ENCODE measurements around the gene AK4.

AK4 gene

GRCh38 chr1:65253800-65254319 is 105.9 kb downstream of the AK4 start:
- Histone ChIP-seq H2AFZ (ENCODE audit: low read depth) (peak overlapping the region; percentile 99), H3K27me3 (ENCODE audit: insufficient read depth, low read depth) (no peaks in the 10 kb centered on the region), H3K4me3 (IDR thresholded peaks at IDR 0.05; ENCODE audit: insufficient read depth, low read depth, low read length) (no peak overlapping the region), H3K4me1 (ENCODE audit: low read depth, poor library complexity, severe bottlenecking) (no peaks in the 10 kb centered on the region), H3K27ac (peak overlapping the region; percentile 55; the same call in 1 of the 2 replicates), H3K4me2 (peak overlapping the region; percentile 57), H3K36me3 (ENCODE audit: insufficient read depth) (no peaks in the 10 kb centered on the region), H4K20me1 (ENCODE audit: insufficient read depth) (no peaks in the 10 kb centered on the region), H3K9ac (peak overlapping the region; percentile 73; the same call in 1 of the 2 replicates), H3K79me2 (ENCODE audit: insufficient read depth, low read depth) (no peaks in the 10 kb centered on the region)
- TF ChIP-seq, protein P1, sequence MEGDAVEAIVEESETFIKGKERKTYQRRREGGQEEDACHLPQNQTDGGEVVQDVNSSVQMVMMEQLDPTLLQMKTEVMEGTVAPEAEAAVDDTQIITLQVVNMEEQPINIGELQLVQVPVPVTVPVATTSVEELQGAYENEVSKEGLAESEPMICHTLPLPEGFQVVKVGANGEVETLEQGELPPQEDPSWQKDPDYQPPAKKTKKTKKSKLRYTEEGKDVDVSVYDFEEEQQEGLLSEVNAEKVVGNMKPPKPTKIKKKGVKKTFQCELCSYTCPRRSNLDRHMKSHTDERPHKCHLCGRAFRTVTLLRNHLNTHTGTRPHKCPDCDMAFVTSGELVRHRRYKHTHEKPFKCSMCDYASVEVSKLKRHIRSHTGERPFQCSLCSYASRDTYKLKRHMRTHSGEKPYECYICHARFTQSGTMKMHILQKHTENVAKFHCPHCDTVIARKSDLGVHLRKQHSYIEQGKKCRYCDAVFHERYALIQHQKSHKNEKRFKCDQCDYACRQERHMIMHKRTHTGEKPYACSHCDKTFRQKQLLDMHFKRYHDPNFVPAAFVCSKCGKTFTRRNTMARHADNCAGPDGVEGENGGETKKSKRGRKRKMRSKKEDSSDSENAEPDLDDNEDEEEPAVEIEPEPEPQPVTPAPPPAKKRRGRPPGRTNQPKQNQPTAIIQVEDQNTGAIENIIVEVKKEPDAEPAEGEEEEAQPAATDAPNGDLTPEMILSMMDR (conservative IDR thresholded peaks at IDR 0.05; ENCODE audit: low read depth, low read length), result no peak

- H3K27me3 ChIP-seq (ENCODE audit: insufficient read depth, low read depth), result no peaks in the 10 kb centered on the region
- peak overlapping the region; percentile 66 for H3K4me2 ChIP-seq
- H4K20me1 ChIP-seq (ENCODE audit: insufficient read depth), result no peaks in the 10 kb centered on the region
- TF ChIP-seq, protein P1 (conservative IDR thresholded peaks at IDR 0.05; ENCODE audit: low read depth, low read length), result no peak
- H2AFZ ChIP-seq (ENCODE audit: low read depth), result peak overlapping the region; percentile 99
- no peak overlapping the region; the same call in 1 of the 2 replicates for H3K27ac ChIP-seq
- H3K36me3 ChIP-seq (ENCODE audit: insufficient read depth), result no peaks in the 10 kb centered on the region
- no peaks in the 10 kb centered on the region for H3K4me1 ChIP-seq (ENCODE audit: low read depth, poor library complexity, severe bottlenecking)
- peak overlapping the region; percentile 73; the same call in 1 of the 2 replicates for H3K9ac ChIP-seq
- H3K4me3 ChIP-seq (IDR thresholded peaks at IDR 0.05; ENCODE audit: insufficient read depth, low read depth, low read length), result peak overlapping the region; percentile 25
- H3K79me2 ChIP-seq (ENCODE audit: insufficient read depth, low read depth), result no peaks in the 10 kb centered on the region
Observed at GRCh38 chr1:65254320-65255034, 106.5 kb downstream of the AK4 start.

DNA sequence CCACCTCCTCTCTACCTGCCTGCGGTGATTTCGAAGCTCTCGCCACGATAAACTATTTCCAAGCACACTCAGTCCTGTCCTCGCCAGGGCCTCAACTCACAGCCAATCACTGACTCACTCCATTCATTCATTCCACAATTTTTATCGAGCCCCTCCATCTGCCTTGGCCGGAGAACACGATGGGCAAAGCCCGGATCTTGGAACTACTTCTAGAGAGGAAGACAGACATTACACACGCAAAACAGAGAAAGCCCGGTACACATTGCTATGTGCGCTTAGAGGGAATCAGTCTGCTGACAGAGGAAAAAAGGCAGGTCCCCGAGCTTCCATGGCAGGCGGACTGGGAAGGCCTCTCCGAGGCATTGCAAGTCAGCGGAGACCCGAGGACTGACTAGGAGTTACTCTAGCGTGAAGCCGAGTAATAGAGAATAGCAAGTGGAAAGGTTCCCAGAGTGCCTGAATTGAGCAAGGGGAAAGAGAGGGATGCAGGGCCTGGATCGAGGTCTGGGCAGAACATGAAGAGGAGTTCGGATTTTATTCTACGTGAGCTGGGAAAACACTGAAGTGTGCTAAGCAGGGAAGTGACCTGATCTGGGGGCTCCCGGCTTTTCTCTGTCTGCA is 107.1 kb downstream of the AK4 start:
- no peak overlapping the region; the same call in 1 of the 2 replicates for H3K27ac ChIP-seq

GRCh38 chr1:65255656-65256050 is 107.7 kb downstream of the AK4 start:
- TF ChIP-seq, protein P1 (conservative IDR thresholded peaks at IDR 0.05; ENCODE audit: low read depth, low read length), result no peak
- Histone ChIP-seq H3K27me3 (ENCODE audit: insufficient read depth, low read depth) (no peaks in the 10 kb centered on the region), H3K9ac (no peak overlapping the region), H3K27ac (no peak overlapping the region), H3K79me2 (ENCODE audit: insufficient read depth, low read depth) (no peaks in the 10 kb centered on the region), H4K20me1 (ENCODE audit: insufficient read depth) (no peaks in the 10 kb centered on the region), H3K4me2 (no peak overlapping the region; the same call in 1 of the 2 replicates), H2AFZ (ENCODE audit: low read depth) (no peak overlapping the region), H3K4me3 (IDR thresholded peaks at IDR 0.05; ENCODE audit: insufficient read depth, low read depth, low read length) (peak overlapping the region; percentile 25), H3K4me1 (ENCODE audit: low read depth, poor library complexity, severe bottlenecking) (no peaks in the 10 kb centered on the region), H3K36me3 (ENCODE audit: insufficient read depth) (no peaks in the 10 kb centered on the region)

More for the DNA sequence above, 107.1 kb downstream of the AK4 start:
- Histone ChIP-seq H3K79me2 (ENCODE audit: insufficient read depth, low read depth) (no peaks in the 10 kb centered on the region), H3K27me3 (ENCODE audit: insufficient read depth, low read depth) (no peaks in the 10 kb centered on the region), H4K20me1 (ENCODE audit: insufficient read depth) (no peaks in the 10 kb centered on the region), H3K4me2 (peak overlapping the region; percentile 66), H3K4me1 (ENCODE audit: low read depth, poor library complexity, severe bottlenecking) (no peaks in the 10 kb centered on the region), H2AFZ (ENCODE audit: low read depth) (peak overlapping the region; percentile 76), H3K9ac (peak overlapping the region; percentile 52; the same call in 1 of the 2 replicates), H3K36me3 (ENCODE audit: insufficient read depth) (no peaks in the 10 kb centered on the region), H3K4me3 (IDR thresholded peaks at IDR 0.05; ENCODE audit: insufficient read depth, low read depth, low read length) (peak overlapping the region; percentile 25)
- TF ChIP-seq, protein P1 (conservative IDR thresholded peaks at IDR 0.05; ENCODE audit: low read depth, low read length), result no peak
